GM23338 (cell line): Measurements from ENCODE around the gene MAP3K5. TPM values are rescaled to one million over a fixed set of nuclear protein-coding genes. Genes with fewer than 3 reads are reported as not detected.

ENCODE experiments used
- ATAC-seq: fragments of 200-7000 bp; cut with Tn5 transposase; 3 replicates; pipeline ENCODE4 v1.9.1; 2020
- DNase-seq: peaks from one replicate; pipeline ENCODE4 v3.0.0-alpha.2; 2015; ENCODE audit warnings: low spot score
- H2AFZ ChIP-seq: fragments of 200-600 bp; sonication (generic); 2 replicates; pipeline ENCODE4 v1.8.0; 2016; ENCODE audit warnings: antibody characterized with exemption, mild to moderate bottlenecking, moderate library complexity
- H3F3A ChIP-seq: fragments of 200-600 bp; sonication (generic); replicated peaks from 2 replicates; pipeline ENCODE4 v1.8.0; 2017; ENCODE audit warnings: antibody characterized with exemption, mixed run types, low read depth
- H3K27ac ChIP-seq: fragments of 200-600 bp; sonication (generic); 2 replicates; pipeline ENCODE4 v1.6.1; 2016; ENCODE audit warnings: low read depth
- H3K27me3 ChIP-seq: fragments of 200-600 bp; sonication (generic); 2 replicates; pipeline ENCODE4 v1.8.0; 2016; ENCODE audit warnings: mild to moderate bottlenecking, mixed run types, moderate library complexity; ENCODE audit not compliant: insufficient read depth
- H3K36me3 ChIP-seq: fragments of 200-600 bp; sonication (generic); 2 replicates; pipeline ENCODE4 v1.8.0; 2016; ENCODE audit warnings: mild to moderate bottlenecking; ENCODE audit not compliant: insufficient read depth
- H3K4me1 ChIP-seq: fragments of 200-600 bp; sonication (generic); 2 replicates; pipeline ENCODE4 v1.8.0; 2016; ENCODE audit warnings: mild to moderate bottlenecking, moderate library complexity; ENCODE audit not compliant: insufficient read depth
- H3K4me2 ChIP-seq: fragments of 200-600 bp; sonication (generic); 2 replicates; pipeline ENCODE4 v1.7.1; 2017; ENCODE audit warnings: mixed run types
- H3K4me3 ChIP-seq: fragments of 200-600 bp; sonication (generic); 2 replicates; pipeline ENCODE4 v1.6.1; 2016; ENCODE audit warnings: mixed run types
- H3K79me2 ChIP-seq: fragments of 200-600 bp; sonication (generic); replicated peaks from 2 replicates; pipeline ENCODE4 v1.8.0; 2017; ENCODE audit warnings: mild to moderate bottlenecking; ENCODE audit not compliant: insufficient read depth
- H3K9me2 ChIP-seq: fragments of 200-600 bp; sonication (generic); 2 replicates; pipeline ENCODE4 v1.8.0; 2017; ENCODE audit not compliant: insufficient read depth
- H4K20me1 ChIP-seq: fragments of 200-600 bp; sonication (generic); replicated peaks from 2 replicates; pipeline ENCODE4 v1.8.0; 2017; ENCODE audit warnings: mild to moderate bottlenecking; ENCODE audit not compliant: insufficient read depth
- H3K27ac Mint-ChIP-seq: 2 replicates; pipeline ENCODE4 v1.8.0; 2020; ENCODE audit warnings: inconsistent platforms, mild to moderate bottlenecking, moderate library complexity, mixed read lengths
- H3K27me3 Mint-ChIP-seq: 3 replicates; pipeline ENCODE4 v1.8.0; 2022; ENCODE audit warnings: low read depth, mild to moderate bottlenecking, moderate library complexity, mixed read lengths, inconsistent platforms; ENCODE audit not compliant: insufficient read depth, poor library complexity
- H3K36me3 Mint-ChIP-seq: 3 replicates; pipeline ENCODE4 v1.8.0; 2021; ENCODE audit warnings: low read depth, mild to moderate bottlenecking, inconsistent platforms, moderate library complexity, mixed read lengths
- H3K4me1 Mint-ChIP-seq: 3 replicates; pipeline ENCODE4 v1.8.0; 2020; ENCODE audit warnings: mild to moderate bottlenecking, inconsistent platforms, mixed read lengths
- H3K4me3 Mint-ChIP-seq: 3 replicates; pipeline ENCODE4 v1.8.0; 2021; ENCODE audit warnings: moderate library complexity, mild to moderate bottlenecking, inconsistent platforms, mixed read lengths
- H3K9me3 Mint-ChIP-seq: 3 replicates; pipeline ENCODE4 v1.8.0; 2020; ENCODE audit warnings: moderate library complexity, mild to moderate bottlenecking, inconsistent platforms, mixed read lengths
- CREB1 ChIP-seq: fragments of 250-450 bp; sonication (Bioruptor Pico); IDR thresholded peaks from 2 replicates; pipeline ENCODE4 v1.5.0; 2020; ENCODE audit warnings: low read depth, mild to moderate bottlenecking, moderate library complexity
- CTCF ChIP-seq, 2 experiments: fragments of 200-600 bp in 1 of 2; sonication (generic) in 1 of 2; conservative IDR thresholded peaks; 2 replicates each; pipeline versions ENCODE4 v1.5.1 to v1.6.1; 2016 to 2017; ENCODE audit warnings: antibody characterized with exemption in 2 of 2, low read depth in 2 of 2, mild to moderate bottlenecking in 2 of 2, moderate library complexity in 1 of 2
- ETS1 ChIP-seq: IDR thresholded peaks from 2 replicates; pipeline ENCODE4 v1.6.1; 2016; ENCODE audit warnings: antibody characterized with exemption
- EZH2phosphoT487 ChIP-seq: fragments of 200-600 bp; sonication (generic); IDR thresholded peaks from one replicate; pipeline ENCODE4 v1.8.1; 2018; ENCODE audit warnings: antibody characterized with exemption; ENCODE audit not compliant: unreplicated experiment
- JUNB ChIP-seq: IDR thresholded peaks from one replicate; pipeline ENCODE4 v1.6.1; 2016; ENCODE audit warnings: antibody characterized with exemption; ENCODE audit not compliant: unreplicated experiment
- NANOG ChIP-seq: IDR thresholded peaks from 2 replicates; pipeline ENCODE4 v1.6.1; 2016; ENCODE audit warnings: antibody characterized with exemption, borderline replicate concordance
- REST ChIP-seq: IDR thresholded peaks from one replicate; pipeline ENCODE4 v1.6.1; 2018; ENCODE audit warnings: antibody characterized with exemption; ENCODE audit not compliant: unreplicated experiment
- STAT1 ChIP-seq: IDR thresholded peaks from one replicate; pipeline ENCODE4 v1.6.1; 2016; ENCODE audit warnings: antibody characterized with exemption; ENCODE audit not compliant: unreplicated experiment
- ZNF114 ChIP-seq: fragments of 250-450 bp; sonication (Bioruptor Pico); IDR thresholded peaks from 2 replicates; pipeline ENCODE4 v1.5.0; 2020; ENCODE audit warnings: mild to moderate bottlenecking, moderate library complexity
- ZNF331 ChIP-seq: fragments of 250-450 bp; sonication (Bioruptor Pico); IDR thresholded peaks from 2 replicates; pipeline ENCODE4 v1.5.0; 2020; ENCODE audit warnings: low read depth, mild to moderate bottlenecking, moderate library complexity
- polyA plus RNA-seq: library from polyadenylated mRNA; unstranded; fragments of >200 nt; fragmentation: Nextera tagmentation; extraction: Ambion mirVana; gene quantifications from 2 replicates; pipeline ENCODE4 v1.2.1, GENCODE V29; 2016
- total RNA-seq: library from RNA; depleted of rRNA; stranded (reverse); fragments of >200 nt; shearing (Covaris generic); gene quantifications from 2 replicates; pipeline ENCODE4 v1.2.3, GENCODE V29; 2014

MAP3K5 gene
- total and polyA plus RNA-seq, 2 experiments from 2014 or later, result 0.76 to 2.8 TPM

GRCh38 chr6:136640132-136640915 is 152.0 kb downstream of the MAP3K5 start:
- H3K27me3 Mint-ChIP-seq, result no peaks in the 10 kb centered on the region
- no peak overlapping the region for H3K27ac Mint-ChIP-seq
- TF ChIP-seq NANOG (no peak), CTCF (conservative IDR thresholded peaks at IDR 0.05; ENCODE audit: low read depth in 2 of 2) (no peak), ETS1 (no peak), CREB1 (CRISPR knock-in tag) (no peak), REST (no peak), JUNB (no peak), EZH2phosphoT487 (no peak), ZNF114 (CRISPR knock-in tag) (no peak), STAT1 (no peak), ZNF331 (CRISPR knock-in tag) (no peak)
- Histone ChIP-seq H3K27ac (no peak overlapping the region; the same call in 1 of the 2 replicates), H3K4me1 (peaks cover 5% of the 10 kb centered on the region; the same call in 1 of the 2 replicates), H3F3A (no peaks in the 10 kb centered on the region), H3K9me2 (no peaks in the 10 kb centered on the region), H4K20me1 (no peaks in the 10 kb centered on the region), H3K27me3 (no peaks in the 10 kb centered on the region), H3K79me2 (no peaks in the 10 kb centered on the region), H3K36me3 (no peaks in the 10 kb centered on the region), H2AFZ (no peak overlapping the region), H3K4me3 (no peak overlapping the region), H3K4me2 (no peak overlapping the region)
- H3K4me1 Mint-ChIP-seq, result peaks cover 14% of the 10 kb centered on the region
- H3K4me3 Mint-ChIP-seq, result no peak overlapping the region
- ATAC-seq (no peak), DNase-seq (no peak)
- no peaks in the 10 kb centered on the region for H3K36me3 Mint-ChIP-seq
- H3K9me3 Mint-ChIP-seq, result no peaks in the 10 kb centered on the region
